Ishikawa (cell line): ENCODE measurements around the gene BSDC1.

Source experiments
- CEBPB ChIP-seq: IDR thresholded peaks from 2 replicates; pipeline ENCODE4 v1.6.1; 2012
- CREB1 ChIP-seq: IDR thresholded peaks from 2 replicates; pipeline ENCODE4 v1.6.1; 2012; ENCODE audit warnings: low read depth
- EGR1 ChIP-seq: IDR thresholded peaks from 2 replicates; pipeline ENCODE4 v1.6.1; 2012
- EP300 ChIP-seq: IDR thresholded peaks from 2 replicates; pipeline ENCODE4 v1.6.1; 2012; ENCODE audit warnings: borderline replicate concordance
- FOXM1 ChIP-seq: IDR thresholded peaks from 2 replicates; pipeline ENCODE4 v1.6.1; 2012; ENCODE audit warnings: low read depth, borderline replicate concordance
- NFIC ChIP-seq: IDR thresholded peaks from 2 replicates; pipeline ENCODE4 v1.6.1; 2012
- RAD21 ChIP-seq: IDR thresholded peaks from 2 replicates; pipeline ENCODE4 v1.6.1; 2012; ENCODE audit warnings: low read depth
- TAF1 ChIP-seq: IDR thresholded peaks from 2 replicates; pipeline ENCODE4 v1.6.1; 2012; ENCODE audit warnings: low read depth, mild to moderate bottlenecking
- TCF12 ChIP-seq: IDR thresholded peaks from 2 replicates; pipeline ENCODE4 v1.6.1; 2012; ENCODE audit warnings: low read depth
- TEAD4 ChIP-seq: IDR thresholded peaks from 2 replicates; pipeline ENCODE4 v1.6.1; 2012
- YY1 ChIP-seq: IDR thresholded peaks from 2 replicates; pipeline ENCODE4 v1.6.1; 2012; ENCODE audit warnings: low read depth
- ZBTB7A ChIP-seq: IDR thresholded peaks from 2 replicates; pipeline ENCODE4 v1.6.1; 2012; ENCODE audit warnings: low read depth
- TF ChIP-seq, protein P1 (sequence below): IDR thresholded peaks from 2 replicates; pipeline ENCODE4 v1.6.1; 2012; ENCODE audit warnings: low read depth, mild to moderate bottlenecking
- TF ChIP-seq, protein P2 (sequence below): IDR thresholded peaks from 2 replicates; pipeline ENCODE4 v1.6.1; 2012
- TF ChIP-seq, protein P3 (sequence below): IDR thresholded peaks from 2 replicates; pipeline ENCODE4 v1.6.1; 2012

Gene BSDC1

DNA sequence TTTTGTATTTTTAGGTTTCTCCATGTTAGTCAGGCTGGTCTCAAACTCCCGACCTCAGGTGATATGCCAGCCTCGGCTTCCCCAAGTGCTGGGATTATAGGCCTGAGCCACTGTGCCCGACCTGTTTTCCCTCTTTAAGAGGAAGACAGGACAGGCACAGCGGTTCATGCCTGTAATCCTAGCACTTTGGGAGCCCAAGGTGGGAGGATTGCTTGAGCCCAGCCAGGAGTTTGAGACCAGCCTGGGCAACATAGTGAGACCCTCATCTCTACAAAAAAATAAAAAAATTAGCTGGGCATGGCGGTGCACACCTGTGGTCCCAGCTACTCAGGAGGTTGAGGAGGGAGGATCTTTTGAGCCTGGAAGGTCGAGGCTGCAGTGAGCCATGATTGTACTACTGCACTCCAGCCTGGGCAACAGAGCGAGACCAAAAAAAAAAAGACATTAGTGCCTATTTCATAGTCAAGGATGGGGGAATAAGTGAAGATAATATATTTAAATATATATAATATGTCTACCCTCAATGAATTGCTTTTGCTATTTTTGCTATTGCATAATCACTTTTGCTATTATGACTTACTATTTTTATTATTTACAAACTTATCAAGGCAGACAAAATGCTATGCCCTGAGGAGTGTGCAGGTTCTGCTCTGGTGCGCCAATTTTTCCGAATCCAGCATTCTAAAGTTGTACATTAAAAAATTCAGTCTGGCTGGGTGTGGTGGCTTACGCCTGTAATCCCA, 75.9 kb downstream of the BSDC1 start:
- TF ChIP-seq EP300 (no peak), TAF1 (no peak), RAD21 (no peak), ZBTB7A (no peak), CREB1 (no peak), FOXM1 (no peak), NFIC (no peak), YY1 (no peak), CEBPB (no peak)
- TF ChIP-seq, protein P1, sequence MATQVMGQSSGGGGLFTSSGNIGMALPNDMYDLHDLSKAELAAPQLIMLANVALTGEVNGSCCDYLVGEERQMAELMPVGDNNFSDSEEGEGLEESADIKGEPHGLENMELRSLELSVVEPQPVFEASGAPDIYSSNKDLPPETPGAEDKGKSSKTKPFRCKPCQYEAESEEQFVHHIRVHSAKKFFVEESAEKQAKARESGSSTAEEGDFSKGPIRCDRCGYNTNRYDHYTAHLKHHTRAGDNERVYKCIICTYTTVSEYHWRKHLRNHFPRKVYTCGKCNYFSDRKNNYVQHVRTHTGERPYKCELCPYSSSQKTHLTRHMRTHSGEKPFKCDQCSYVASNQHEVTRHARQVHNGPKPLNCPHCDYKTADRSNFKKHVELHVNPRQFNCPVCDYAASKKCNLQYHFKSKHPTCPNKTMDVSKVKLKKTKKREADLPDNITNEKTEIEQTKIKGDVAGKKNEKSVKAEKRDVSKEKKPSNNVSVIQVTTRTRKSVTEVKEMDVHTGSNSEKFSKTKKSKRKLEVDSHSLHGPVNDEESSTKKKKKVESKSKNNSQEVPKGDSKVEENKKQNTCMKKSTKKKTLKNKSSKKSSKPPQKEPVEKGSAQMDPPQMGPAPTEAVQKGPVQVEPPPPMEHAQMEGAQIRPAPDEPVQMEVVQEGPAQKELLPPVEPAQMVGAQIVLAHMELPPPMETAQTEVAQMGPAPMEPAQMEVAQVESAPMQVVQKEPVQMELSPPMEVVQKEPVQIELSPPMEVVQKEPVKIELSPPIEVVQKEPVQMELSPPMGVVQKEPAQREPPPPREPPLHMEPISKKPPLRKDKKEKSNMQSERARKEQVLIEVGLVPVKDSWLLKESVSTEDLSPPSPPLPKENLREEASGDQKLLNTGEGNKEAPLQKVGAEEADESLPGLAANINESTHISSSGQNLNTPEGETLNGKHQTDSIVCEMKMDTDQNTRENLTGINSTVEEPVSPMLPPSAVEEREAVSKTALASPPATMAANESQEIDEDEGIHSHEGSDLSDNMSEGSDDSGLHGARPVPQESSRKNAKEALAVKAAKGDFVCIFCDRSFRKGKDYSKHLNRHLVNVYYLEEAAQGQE: no peak
- TF ChIP-seq, protein P2, sequence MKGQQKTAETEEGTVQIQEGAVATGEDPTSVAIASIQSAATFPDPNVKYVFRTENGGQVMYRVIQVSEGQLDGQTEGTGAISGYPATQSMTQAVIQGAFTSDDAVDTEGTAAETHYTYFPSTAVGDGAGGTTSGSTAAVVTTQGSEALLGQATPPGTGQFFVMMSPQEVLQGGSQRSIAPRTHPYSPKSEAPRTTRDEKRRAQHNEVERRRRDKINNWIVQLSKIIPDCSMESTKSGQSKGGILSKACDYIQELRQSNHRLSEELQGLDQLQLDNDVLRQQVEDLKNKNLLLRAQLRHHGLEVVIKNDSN: no peak
- TF ChIP-seq, protein P3, sequence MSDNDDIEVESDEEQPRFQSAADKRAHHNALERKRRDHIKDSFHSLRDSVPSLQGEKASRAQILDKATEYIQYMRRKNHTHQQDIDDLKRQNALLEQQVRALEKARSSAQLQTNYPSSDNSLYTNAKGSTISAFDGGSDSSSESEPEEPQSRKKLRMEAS: no peak

DNA sequence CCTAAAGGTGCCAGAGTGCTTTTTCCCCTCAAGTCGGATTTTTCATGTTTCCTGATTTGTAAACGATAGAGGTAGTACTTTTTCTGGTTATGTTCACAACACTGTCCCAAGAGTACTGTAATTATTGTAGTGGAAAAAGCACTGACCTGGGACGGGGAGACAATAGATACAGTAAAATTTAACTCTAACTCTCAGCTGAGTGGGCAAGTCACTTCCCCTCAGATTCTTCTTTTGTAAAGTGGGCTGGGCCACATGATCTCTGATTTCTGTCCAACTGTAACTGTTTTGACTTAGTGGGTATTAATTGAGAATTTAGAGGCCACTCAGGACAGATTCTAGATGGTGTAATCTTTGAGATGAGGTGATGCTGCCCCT, 77.4 kb downstream of the BSDC1 start:
- no peak for TF ChIP-seq RAD21
- no peak for TF ChIP-seq YY1
- TF ChIP-seq CREB1: no peak
- TF ChIP-seq TAF1: no peak
- TF ChIP-seq EP300: no peak
- TF ChIP-seq, protein P1: no peak
- no peak for TF ChIP-seq ZBTB7A
- TF ChIP-seq NFIC: no peak
- no peak for TF ChIP-seq CEBPB
- TF ChIP-seq, protein P3: no peak
- TF ChIP-seq EGR1: no peak
- TF ChIP-seq, protein P2: no peak
- no peak for TF ChIP-seq FOXM1
- no peak for TF ChIP-seq TCF12
- TF ChIP-seq TEAD4: no peak
